ENCODE results near the gene FREY1.

Gene FREY1, protein sequence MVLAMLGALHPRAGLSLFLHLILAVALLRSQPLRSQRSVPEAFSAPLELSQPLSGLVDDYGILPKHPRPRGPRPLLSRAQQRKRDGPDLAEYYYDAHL

DNA sequence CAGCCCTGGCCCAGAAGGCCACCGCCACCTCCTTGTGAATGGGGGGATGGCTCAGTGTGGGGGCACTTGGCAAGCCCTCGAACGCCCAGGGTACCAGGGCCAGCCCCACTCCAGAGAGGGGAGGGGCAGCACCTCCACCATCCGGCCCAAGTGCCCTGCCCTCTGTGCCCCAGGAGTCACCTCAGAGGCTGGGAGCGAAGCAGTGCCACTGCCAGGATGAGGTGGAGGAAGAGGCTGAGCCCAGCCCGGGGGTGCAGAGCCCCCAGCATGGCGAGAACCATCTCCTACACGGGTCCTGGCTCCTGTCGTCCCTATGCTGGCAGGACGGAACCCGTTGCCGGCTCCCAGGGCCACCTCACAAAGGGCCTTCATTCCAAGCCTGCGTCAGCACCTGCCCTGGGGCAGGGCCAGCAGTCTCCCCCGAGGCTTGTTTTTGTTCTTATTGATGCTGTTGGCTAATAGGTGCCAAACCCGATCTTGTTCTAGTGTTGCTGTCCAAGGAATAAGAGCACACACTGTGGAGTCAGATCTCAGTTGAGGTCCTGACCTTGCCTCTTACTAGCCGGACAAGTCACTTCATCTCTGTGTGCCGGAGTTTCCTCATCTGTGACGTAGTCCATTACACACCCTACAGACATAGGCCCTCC, at the start of gene FREY1:
FREY1 (minus strand) TSS at position 307 of the 647 bp plus-strand sequence; CDS start at position 281, 26 bp downstream.
- no peak for DNase-seq

DNA sequence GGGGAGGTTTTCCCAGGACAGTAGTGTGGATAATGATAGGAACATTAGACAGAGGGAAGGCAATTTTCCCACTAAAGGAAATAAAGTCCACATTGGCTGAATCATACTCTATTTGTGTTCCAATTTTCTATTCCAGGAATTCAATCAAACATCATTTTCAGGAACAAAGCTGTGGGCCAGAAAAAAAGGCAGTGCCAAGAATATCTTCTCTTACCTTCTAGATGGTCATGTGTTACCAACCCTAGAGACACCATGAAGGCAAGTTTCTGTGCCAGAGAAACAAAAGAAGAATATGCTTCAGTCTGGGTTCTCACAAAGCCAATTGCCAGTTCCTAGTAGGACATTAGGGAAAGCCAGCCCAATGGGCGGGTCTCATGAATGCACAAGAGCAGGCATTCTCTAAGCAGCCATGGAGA, 42.9 kb upstream of the FREY1 start:
- no peak for DNase-seq

DNA sequence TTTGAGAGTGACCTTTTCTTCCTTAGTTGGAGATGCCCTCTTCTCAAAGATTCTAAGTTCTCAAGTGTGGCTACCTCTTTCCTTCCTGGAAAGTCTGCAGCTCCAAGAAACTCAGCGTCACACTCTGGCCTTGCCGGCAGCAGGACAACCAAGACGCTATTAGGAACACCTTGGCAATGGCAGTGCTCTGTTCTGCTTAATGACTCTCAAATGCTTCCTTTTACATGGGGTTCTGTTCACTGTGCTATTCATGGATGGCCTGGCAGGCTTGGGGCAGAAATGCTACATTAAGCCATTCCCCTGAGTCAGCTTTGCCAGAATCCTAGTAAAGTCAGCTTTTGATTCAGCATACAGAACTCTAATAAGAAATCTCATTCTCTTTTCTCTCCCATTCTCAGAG, 41.3 kb upstream of the FREY1 start:
- DNase-seq = no peak

DNA sequence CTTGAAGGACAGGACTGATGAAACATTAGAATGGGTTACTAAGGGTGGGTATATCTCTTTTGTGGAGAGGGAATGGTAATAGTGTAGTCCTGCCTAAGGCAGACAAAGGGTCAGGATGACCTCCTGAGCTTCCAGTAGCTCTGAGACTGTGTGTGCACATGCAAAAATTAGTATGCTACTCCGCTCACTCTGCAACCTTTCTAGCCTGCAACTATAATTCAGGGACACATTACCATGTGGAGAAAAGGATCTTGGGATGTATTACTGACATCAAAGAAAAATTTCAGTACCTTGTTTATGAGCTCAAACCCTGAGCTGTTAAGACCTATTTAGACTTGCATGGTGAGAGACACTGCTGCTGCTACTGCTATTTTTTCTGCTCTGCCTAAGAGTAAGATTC, 40.8 kb upstream of the FREY1 start:
- DNase-seq = no peak

DNA sequence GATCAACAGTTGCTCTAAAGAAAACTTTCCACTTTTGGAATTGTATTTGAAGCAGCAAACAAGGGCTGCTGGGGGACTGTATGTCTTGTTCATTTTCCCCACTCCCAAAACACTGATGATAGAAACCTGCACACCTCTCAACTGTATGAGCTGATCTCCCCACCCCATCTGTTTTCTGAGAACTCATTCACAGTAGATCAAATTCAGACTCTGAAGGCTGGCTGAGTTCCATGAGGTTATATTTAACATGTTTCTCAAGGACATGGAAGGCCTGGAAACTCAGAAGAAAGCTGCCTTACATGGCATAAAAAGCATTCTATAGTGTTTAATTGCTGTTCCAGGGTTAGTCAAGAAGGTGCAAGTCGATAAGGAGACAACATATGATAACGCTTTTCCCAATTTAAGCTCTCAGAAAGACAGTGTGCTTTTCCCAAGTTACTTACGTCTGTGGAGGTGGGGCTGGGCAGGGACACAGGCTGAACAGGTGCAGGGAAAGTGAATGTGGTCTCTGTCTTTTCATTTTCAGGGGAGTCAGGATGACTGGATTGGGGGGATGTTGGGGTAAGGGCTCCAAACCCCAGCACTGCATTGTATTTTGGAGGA, 38.4 kb upstream of the FREY1 start:
- no peak for DNase-seq

DNA sequence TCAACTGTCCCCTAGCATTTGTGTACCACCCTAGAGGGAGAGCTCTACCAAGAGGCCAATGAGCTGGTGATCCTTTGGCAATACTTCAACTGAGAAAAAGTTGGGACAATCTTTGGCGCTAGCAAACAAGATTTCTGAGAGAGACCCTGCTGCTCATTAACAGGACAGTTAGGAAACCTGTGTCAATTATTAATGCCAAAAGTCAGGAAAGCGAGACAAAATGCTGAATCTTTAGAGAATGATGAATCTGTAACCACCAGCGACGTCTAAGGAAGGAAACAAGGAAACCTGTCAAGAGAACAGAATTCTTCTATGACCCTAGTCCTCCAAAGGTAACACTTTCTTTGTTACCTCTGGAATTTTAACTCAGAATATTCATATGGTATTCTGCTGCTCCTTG, 35.3 kb upstream of the FREY1 start:
- DNase-seq = no peak

DNA sequence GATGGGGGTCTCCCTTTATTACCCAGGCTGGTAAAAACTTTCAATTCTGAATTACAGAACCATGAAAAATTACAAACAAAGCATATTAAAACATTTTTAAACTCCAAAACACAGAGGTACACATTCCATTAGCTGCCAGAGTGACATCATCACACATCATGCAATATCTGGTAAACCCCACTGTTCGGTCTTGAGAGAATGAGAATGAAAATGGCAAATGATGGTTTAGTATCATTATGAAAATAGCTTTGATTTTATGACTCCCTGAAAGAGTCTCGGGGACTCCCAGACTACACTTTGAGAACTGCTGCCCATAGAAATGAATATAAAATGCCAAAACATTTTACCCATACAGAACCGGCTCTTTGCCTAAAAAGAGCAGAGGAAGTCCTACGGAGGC, 34.2 kb upstream of the FREY1 start:
- DNase-seq = no peak

DNA sequence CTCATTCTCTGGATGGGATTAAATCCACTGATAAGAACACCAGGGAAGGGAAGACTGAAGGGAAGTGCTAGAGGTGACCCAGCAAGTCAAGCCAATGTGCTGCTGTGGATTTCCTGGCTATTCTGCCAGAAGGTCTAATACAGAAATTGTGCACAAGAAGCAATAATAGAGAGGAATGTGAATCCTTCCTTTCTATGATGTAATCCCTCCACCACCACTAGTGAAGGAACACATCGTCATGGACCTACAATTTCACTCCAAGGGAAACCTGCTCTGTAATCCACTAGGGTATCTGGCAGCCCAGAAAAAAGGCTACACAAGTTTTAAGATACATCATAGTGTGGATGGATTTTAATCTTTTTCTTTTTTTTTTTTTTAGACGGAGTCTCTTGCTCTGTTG, 32.8 kb upstream of the FREY1 start:
- DNase-seq = no peak

DNA sequence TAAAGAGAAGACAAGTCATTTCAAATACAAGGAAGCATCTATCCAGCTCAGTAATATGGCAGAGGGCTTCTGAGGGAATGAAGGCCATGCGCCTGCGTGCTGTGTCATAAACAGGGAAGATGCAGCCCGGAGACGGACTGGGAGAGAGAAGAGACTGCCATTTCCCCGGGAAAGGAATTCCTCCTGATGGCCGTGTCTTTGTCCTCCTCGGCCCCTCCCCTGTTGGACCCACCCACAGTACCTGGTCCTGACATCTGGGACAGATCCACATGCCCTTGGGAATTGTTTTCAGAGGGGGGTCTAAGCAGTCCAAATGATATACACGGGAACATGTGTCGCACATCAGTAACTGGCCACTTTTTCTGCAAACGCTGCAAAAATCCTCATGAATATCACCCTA, 30.8 kb upstream of the FREY1 start:
- DNase-seq = no peak

DNA sequence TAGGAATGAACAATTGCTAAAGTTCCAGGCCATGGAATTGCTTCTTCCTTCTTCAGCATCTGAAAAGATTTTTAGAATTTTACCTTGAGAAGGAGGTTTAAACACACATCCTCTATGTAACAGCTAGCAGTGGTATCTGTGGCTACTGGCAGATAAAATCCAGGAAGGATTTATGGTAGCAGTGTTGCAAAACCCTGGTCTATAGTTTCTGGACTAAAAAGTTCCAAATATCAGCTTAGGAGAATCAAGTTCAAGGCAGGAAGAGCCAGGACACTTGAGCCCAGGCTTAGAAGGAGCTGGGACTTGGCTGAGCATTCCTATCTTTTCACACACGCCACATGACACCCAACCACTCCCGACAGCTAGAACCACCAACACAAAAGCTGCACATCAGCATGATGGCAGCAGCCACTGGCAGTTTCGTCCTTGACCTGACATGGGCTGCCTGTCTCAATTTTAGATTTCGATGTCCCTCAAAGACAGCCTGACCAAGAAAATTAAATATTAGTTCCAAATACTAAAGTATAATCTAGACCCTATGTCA, 29.5 kb upstream of the FREY1 start:
- no peak for DNase-seq

DNA sequence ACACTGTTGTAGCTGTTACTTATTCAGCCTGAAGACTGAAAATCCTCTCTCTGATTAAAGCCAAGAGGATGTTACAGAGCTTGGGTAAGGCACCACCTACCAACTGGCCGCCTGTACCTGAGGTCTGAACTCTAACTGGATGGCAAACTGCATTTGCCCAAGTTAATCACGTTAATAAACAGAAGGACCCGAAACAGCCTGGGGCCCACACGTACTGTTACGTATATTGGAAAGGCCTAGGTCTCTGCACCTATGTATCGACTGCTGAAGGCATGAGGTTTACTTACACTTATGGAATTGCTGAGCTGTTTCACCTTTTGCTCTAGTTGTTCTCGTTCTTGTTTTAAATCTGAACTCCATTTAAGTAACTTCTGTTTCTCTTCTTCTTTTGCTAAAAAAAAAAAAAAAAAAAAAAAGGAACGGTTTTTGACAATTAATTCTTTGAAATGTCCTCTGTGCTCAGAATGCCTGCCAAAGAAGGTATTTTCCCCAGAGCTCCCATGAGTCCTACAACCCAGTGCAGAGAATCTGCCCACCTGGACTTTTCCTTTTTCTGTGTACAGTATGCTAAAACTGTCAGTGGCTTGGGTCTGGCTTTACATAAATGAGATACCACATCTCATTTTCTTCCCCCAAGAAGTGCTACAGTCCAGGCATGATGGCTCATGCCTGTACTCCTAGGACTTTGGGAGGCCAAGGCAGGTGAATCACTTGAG, 28.4 kb upstream of the FREY1 start:
- no peak for DNase-seq

DNA sequence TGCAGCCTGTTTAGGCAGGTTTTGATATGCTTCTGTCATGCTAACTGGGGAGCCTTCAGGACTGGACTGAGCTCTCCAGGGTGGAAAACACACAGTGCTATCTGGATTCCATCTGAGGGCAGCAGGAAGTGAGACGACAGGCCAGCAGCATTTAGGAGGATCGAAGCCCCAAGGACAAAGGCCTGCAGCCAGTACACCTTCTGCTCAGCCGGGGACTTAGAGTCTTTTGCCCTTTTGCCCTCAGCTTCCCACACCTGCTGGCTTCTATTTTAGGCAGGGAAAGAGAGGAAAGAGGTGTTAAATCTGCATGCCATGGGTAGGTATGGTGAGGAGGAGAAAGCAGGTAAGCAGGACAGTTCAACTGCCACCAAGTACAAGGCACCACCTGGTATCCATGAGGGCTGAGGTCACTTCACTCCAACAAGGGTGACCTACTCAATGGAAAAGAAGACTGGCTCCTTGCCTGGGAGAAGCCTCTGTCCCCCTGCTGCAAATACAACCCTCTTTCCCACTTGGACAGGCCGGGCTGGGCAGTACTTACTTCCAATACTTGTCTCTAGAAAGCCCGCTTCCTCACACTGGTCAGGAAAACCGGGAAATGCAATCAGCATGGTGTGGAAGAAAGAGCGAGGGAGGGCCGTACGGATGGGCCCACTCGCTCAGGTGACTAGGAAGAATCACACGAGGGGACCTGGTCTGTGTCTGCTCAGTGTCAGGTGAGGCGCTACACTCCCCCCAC, 27.7 kb upstream of the FREY1 start:
- no peak for DNase-seq

DNA sequence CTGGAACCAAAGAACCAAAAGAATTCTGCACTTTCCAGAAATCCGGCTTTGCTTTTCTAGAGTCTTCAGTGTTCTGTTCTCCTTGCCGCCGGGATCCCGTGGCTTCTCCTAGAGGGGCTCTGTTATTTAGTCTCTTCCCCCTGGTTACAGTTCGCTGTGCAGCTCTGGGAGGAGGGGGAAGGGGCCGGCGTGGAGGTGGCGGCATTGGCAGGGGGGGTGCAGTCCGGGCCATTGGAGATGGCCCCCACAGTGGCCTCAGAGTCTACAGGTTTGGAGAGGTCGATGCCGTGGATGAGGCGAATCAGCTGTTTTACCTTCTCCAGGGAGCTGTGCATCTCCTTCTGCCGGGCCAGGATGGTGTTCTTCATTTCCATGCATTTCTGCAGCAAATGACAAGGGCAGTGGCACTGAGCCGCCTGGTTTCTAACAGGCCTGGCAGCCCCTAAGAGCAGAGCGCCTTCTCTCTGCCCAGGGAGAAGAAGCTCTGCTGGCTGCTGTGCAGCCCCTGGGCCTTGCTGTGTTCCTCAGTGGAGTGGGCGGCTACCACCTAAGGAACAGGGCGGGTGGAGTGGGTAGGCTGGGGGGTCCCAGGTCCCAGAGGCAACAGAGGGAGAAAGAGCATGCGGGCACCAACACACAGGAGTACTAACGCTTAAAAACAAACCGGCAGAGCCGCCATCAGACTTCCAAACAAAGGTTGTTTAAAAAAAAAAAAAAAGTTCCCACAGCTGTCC, 26.9 kb upstream of the FREY1 start:
- DNase-seq = no peak

DNA sequence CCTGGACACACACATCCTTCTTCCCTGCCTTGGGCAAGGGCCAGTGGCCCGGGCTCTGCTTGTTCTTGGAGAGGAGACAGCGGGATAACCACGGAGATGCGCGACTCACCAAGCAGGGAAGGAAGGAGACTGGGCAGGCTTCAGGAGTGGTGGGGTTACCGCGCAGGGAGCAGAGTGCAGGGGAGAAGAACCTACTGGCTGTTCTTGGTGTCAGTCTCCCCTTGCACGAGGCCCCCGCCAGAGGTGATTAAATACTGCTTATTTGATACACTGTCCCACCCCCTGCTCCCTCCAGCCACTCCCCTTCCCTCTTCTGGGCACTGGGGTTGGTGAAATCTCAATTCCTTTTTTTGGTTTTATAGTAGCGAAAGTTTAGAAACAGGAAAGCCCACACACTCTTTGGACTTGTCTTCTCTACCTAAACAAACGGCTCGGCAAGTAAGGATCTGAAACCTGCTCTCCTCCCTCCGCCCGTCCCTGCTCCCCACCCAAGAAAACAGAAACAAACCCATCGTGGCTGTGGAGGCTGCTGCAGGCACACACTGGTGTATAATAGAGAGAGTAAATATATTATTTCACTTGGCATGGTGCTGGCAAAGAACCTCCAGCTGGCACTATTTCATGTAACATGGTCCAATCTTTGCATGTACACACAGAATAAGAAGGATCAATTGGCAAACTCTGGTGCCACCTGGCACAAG, 26.2 kb upstream of the FREY1 start:
- DNase-seq = peak; percentile 28

DNA sequence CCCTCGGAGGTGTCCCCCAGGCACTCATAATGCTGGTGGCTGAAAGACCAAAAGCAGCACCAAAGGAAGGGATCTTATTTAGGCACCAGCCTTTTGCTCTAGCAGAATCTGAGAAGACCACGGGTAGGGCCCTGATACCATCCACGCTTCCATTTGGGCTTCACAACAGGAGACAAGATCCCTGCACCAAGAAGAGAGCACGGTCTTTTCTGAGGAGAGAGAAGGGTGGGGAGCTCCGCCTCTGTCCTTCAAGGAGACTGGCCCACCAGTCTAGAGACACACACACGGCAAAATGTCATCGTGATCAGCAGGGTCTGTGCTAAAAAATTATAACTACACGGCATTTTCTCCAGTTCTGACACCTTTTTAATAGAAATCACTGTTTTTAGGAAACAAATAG, 25.1 kb upstream of the FREY1 start:
- no peak for DNase-seq

DNA sequence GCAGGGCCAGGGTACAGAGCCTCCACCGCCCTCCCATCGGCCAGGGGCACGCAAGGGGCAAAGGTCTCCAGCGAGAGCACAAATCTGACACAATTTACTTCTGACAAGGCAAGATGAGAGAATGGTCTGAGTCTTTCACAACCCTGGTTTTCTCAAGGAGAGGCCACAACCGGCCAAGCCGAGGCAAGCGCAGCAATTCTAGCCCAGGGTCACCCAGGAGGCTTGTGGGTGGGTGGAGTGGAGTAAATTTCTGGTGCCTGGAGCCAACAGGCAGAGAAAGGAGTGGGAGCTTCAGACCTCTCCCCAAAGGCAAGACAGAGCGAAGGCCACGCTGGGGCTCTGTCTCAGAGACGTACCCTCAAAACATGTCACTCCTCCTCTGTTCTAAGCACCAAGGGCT, 24.7 kb upstream of the FREY1 start:
- no peak for DNase-seq

DNA sequence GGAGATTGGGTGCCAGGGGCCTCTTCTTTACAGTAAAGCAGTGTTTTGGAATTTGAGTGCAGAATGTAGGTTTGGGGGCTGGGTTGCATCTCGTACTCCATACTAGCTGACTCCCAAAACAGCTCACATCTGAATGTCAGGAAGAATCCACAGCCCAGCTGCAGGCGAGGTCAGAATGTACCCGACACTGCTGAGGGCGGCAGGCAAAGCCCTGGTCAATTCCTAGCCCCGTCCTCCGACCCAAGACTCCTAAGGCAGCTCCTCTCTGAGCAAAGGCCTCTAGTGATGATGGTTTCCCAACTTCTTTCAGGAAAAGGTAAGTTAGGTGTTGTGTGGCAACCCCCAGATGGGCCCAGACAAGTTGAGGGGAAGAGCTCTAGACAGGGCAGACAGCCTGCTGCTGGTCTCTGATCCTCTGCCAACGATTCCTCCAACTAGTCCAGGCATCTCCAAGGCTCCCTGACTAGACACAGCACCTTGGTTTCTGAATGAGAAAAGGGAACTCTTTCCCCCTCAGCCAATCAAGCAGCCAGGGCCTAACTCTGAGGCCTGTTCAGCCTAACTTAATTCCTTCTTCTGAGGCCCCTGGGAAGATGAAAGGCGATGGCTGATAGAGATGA, 24.0 kb upstream of the FREY1 start:
- DNase-seq = no peak

DNA sequence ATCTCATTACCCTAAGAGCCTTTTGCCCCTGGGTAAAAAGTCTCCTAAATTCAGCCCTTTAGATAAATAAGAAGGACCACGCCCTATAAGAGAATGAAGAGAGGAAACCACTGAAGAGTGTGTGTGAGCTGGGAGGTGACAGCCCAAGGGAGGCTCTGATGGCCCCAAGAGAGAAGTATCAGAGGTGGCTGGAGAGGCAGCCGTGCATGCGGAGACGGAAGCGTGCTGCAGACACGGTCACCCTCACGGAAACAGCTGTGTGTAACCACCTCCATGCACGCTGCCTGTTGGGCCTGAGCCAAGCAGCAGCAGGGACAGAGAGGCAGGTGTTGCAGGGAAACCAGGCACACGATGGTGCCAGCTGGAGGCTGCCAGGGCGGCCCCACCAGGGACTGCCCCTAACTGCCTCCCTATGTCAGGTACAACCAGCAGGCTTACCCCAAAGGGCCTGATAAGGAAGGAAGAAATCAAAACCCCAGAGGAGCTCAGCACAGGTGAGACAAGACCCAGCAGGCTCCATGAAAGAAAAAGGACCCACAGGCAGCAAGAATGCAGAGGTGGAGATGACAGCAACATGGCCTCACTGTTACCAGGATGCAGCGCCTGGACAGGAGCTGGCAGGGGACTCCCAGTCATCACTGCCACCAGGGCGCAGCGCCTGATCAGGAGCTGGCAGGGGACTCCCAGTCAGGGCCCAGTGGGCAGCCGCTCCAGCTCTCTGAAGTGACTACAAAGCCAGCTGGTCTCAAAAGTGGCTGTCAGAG, 23.1 kb upstream of the FREY1 start:
- no peak for DNase-seq

DNA sequence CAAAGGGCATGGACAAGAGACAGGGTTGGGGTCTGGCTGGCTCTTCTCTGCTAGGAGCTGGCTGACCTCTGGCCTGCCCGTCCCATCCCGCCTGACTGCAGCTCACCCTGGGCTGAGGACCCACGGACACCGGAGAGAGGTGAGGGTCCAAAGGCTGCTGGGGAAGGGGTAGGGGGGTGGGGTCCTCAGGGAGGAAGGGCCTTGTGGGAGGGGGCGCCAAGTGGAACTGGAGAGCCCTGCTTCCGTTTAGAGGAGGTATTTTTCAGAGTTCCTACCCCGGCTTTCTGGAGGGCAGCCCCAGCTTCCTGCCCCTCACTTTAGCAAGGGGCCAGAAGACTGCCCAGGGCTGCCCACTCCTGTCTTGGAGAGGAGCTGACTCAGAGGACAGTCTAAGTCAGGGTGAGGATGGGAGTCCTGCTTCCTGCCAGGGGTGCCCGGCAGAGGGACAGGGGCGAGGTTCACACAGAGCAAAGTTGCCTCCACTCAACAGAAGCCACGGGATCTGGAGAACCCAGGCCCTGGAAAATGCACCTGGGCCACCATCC, 22.5 kb upstream of the FREY1 start:
- DNase-seq = no peak

DNA sequence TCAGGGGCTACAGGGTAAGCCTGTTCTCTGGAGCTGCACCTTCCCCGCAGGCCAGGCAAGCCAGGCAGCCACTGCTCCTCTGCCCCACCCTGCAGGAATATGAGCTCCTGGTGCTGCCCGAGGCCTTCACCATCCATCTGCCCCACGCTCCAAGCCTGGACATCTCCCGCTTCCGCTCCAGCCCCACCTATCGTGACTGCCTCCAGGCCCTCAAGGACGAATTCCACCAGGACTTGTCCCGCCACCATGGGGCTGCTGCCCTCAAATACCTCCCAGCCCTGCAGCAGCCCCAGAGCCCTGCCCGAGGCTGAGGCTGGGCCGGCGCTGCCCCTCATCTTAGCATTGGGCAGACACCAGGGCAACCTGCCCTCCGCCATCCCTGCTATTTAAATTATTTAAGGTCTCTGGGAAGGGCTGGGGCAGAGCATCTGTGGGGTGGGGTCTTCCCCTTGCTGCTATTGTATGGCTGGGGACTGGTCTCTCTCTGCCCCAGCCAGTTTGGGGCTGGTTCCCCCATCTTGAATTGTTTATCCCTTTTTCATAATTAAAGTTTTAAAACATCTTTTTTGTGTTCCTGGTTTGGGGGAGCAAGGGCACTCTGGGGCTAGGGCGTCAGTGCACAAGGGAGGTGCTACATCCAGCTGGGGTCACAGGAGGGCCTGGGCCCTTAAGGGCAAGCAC, 21.6 kb upstream of the FREY1 start:
- DNase-seq = no peak

Data from SIG-M5 (cell line).